ENCODE results near the gene RASSF5. TPM values are rescaled to one million over a fixed set of nuclear protein-coding genes. Genes with fewer than 3 reads are reported as not detected.
A peak's percentile ranks its signal among the peaks of the same experiment; 100 is the strongest.

The RASSF5 gene
- total RNA-seq, 1 experiment from 2014 or later, result 1.3 TPM

DNA sequence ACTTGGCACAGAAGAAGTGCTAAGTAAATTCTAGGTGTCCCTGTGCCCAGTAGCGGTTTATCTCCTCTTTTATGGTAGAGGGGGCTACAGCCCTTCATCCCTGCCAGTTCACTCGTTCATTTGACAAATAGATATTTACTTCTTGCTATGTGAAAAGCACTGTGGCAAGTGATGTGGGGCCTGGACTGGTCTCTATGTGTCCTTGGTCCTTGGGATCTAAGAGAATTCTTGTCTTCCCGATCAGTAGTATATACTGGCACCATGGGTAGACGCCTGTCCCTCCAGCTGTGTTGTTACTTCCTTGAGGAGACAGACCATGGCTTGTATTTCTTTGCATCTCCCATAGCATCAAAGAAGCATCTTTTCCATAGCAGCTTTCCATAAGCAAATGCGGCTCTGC is 75.2 kb downstream of the RASSF5 start:
- ChIA-PET CTCF (interaction anchor here (0.7 kb wide), 1 partner anchor 92 kb away, joined by 3 read pairs; no protein-coding TSS in a partner anchor), POLR2A (no interaction called here)
- no peaks in the 10 kb centered on the region for H3K36me3 ChIP-seq (ENCODE audit: control insufficient read depth, insufficient read depth, low read length)
- H3K4me1 ChIP-seq, result no peaks in the 10 kb centered on the region
- no peak overlapping the region for H3K4me3 Mint-ChIP-seq (ENCODE audit: unreplicated experiment)
- TF ChIP-seq, protein P1, sequence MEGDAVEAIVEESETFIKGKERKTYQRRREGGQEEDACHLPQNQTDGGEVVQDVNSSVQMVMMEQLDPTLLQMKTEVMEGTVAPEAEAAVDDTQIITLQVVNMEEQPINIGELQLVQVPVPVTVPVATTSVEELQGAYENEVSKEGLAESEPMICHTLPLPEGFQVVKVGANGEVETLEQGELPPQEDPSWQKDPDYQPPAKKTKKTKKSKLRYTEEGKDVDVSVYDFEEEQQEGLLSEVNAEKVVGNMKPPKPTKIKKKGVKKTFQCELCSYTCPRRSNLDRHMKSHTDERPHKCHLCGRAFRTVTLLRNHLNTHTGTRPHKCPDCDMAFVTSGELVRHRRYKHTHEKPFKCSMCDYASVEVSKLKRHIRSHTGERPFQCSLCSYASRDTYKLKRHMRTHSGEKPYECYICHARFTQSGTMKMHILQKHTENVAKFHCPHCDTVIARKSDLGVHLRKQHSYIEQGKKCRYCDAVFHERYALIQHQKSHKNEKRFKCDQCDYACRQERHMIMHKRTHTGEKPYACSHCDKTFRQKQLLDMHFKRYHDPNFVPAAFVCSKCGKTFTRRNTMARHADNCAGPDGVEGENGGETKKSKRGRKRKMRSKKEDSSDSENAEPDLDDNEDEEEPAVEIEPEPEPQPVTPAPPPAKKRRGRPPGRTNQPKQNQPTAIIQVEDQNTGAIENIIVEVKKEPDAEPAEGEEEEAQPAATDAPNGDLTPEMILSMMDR (IDR thresholded peaks at IDR 0.05; ENCODE audit: insufficient read depth in 1 of 2, low read depth in 1 of 2, low read length in 1 of 2, severe bottlenecking in 1 of 2, unreplicated experiment in 1 of 2), result no peak
- no TSS peak for BruUV-seq (replicated peaks)
- H3K4me1 Mint-ChIP-seq (ENCODE audit: low read depth, unreplicated experiment), result no peaks in the 10 kb centered on the region
- H3K9me3 ChIP-seq, result no peaks in the 10 kb centered on the region
- peaks cover 3% of the 10 kb centered on the region for H3K27me3 Mint-ChIP-seq (ENCODE audit: insufficient read depth, unreplicated experiment)
- H3K9me3 Mint-ChIP-seq (ENCODE audit: unreplicated experiment), result no peaks in the 10 kb centered on the region
- H3K27ac Mint-ChIP-seq (ENCODE audit: unreplicated experiment), result no peak overlapping the region
- intact Hi-C loops (cut with micrococcal nuclease; ENCODE audit: unreplicated experiment), result no loop called here
- no peaks in the 10 kb centered on the region for H3K36me3 Mint-ChIP-seq (ENCODE audit: insufficient read depth, unreplicated experiment)
- no peaks in the 10 kb centered on the region for H3K27me3 ChIP-seq (replicated peaks; ENCODE audit: control insufficient read depth, insufficient read depth, low read length)
- H3K4me3 ChIP-seq (ENCODE audit: low read depth, low read length), result no peak overlapping the region
- DNase-seq, result no peak

DNA sequence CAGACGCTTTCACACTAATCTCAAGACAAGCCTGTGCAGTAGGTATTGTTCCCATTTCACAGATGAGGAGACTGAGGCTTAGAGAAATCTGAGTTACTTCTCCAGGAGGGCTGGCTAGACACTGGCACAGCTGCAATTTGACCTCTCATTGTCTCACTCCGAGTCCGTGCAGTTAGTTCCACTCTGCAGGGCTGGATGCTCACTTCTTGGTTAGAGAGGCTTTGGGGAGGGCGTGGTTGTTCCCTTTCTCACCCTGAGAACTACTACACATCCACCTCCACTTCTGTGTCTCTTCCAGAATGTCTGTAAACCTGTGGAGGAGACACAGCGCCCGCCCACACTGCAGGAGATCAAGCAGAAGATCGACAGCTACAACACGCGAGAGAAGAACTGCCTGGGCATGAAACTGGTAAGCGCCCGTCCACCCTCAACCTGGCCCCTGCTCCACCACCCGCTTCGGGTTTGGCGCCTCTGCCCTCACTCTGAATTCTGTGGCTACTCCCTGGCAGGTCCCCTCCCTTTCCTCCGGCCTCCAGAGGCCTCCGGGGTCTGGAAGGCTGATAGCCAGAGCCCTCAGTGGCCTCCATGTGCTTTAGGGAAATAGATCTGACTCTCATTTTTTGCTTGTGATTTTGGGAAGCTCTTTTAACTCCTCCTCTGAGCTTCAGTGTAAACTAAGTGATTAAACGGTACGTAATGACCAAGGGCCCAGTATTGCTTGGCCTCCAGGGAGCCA is 75.8 kb downstream of the RASSF5 start:
- Histone ChIP-seq H3K4me1 (no peaks in the 10 kb centered on the region), H3K36me3 (ENCODE audit: control insufficient read depth, insufficient read depth, low read length) (no peaks in the 10 kb centered on the region), H3K4me3 (ENCODE audit: low read depth, low read length) (no peak overlapping the region), H3K9me3 (no peaks in the 10 kb centered on the region), H3K27me3 (replicated peaks; ENCODE audit: control insufficient read depth, insufficient read depth, low read length) (no peaks in the 10 kb centered on the region)
- ChIA-PET CTCF (interaction anchor here (0.6 to 4.6 kb wide), 10 partner anchors 27 to 104 kb away, joined by 3 to 23 read pairs (median 4); no protein-coding TSS in a partner anchor), POLR2A (interaction anchor here (0.8 kb wide), 1 partner anchor 38 kb away, joined by 3 read pairs; no protein-coding TSS in a partner anchor)
- Mint-ChIP-seq H3K4me1 (ENCODE audit: low read depth, unreplicated experiment) (no peaks in the 10 kb centered on the region), H3K27ac (ENCODE audit: unreplicated experiment) (no peak overlapping the region), H3K4me3 (ENCODE audit: unreplicated experiment) (no peak overlapping the region), H3K36me3 (ENCODE audit: insufficient read depth, unreplicated experiment) (no peaks in the 10 kb centered on the region), H3K9me3 (ENCODE audit: unreplicated experiment) (no peaks in the 10 kb centered on the region), H3K27me3 (ENCODE audit: insufficient read depth, unreplicated experiment) (peaks cover 3% of the 10 kb centered on the region)
- intact Hi-C loops (cut with micrococcal nuclease; ENCODE audit: unreplicated experiment), result loop anchor here (1.0 kb wide), 4 partner anchors 38 to 104 kb away; no protein-coding TSS in a partner anchor
- DNase-seq, result no peak
- no TSS peak for BruUV-seq (replicated peaks)
- TF ChIP-seq, protein P1 (IDR thresholded peaks at IDR 0.05; ENCODE audit: insufficient read depth in 1 of 2, low read depth in 1 of 2, low read length in 1 of 2, severe bottlenecking in 1 of 2, unreplicated experiment in 1 of 2), result no peak

DNA sequence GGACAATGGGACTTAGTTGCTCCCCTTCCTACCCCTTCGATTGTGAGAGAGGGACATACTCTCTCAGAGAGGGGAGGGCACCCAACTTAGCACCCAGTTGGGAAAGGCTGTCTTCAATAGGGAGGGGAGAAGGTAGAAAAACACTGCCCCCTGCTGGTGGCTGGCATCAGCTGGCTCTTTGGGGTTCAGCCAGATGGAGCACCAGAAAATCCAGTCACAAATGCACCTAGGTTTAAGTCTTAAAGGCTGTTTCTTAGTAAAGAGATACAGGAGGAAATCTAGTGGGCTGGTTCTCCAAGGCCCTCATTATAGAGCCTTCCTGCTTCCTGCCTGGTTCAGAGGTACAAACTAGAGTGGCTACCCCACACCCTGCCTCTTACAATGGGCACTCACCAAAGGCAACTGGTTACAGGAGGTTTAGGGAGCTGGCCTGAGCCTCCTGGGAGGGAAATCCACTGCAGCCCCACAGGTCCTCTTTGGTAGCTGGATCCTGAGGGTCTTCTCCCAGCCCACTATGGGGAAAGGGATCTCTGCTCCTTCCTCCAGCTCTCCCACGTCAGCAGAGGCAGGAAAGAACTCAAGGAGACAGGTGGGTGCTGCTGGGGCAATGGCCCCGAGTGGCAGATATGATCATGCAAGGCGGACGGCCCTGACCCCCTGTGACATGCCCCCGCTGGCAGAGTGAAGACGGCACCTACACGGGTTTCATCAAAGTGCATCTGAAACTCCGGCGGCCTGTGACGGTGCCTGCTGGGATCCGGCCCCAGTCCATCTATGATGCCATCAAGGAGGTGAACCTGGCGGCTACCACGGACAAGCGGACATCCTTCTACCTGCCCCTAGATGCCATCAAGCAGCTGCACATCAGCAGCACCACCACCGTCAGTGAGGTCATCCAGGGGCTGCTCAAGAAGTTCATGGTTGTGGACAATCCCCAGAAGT is 76.6 kb downstream of the RASSF5 start:
- Histone ChIP-seq H3K27me3 (replicated peaks; ENCODE audit: control insufficient read depth, insufficient read depth, low read length) (no peaks in the 10 kb centered on the region), H3K4me3 (ENCODE audit: low read depth, low read length) (no peak overlapping the region), H3K36me3 (ENCODE audit: control insufficient read depth, insufficient read depth, low read length) (no peaks in the 10 kb centered on the region), H3K9me3 (no peaks in the 10 kb centered on the region), H3K4me1 (no peaks in the 10 kb centered on the region)
- ChIA-PET POLR2A (interaction anchor here (0.8 kb wide), 1 partner anchor 39 kb away, joined by 3 read pairs; no protein-coding TSS in a partner anchor), CTCF (interaction anchor here (0.6 to 4.6 kb wide), 10 partner anchors 26 to 105 kb away, joined by 3 to 23 read pairs (median 4); no protein-coding TSS in a partner anchor)
- H3K9me3 Mint-ChIP-seq (ENCODE audit: unreplicated experiment), result no peaks in the 10 kb centered on the region
- TF ChIP-seq, protein P1 (IDR thresholded peaks at IDR 0.05; ENCODE audit: insufficient read depth in 1 of 2, low read depth in 1 of 2, low read length in 1 of 2, severe bottlenecking in 1 of 2, unreplicated experiment in 1 of 2), result peak; percentile 82
- no peak overlapping the region for H3K27ac Mint-ChIP-seq (ENCODE audit: unreplicated experiment)
- DNase-seq, result peak; percentile 65 to 78
- intact Hi-C loops (cut with micrococcal nuclease; ENCODE audit: unreplicated experiment), result loop anchor here (1.0 kb wide), 4 partner anchors 39 to 105 kb away; no protein-coding TSS in a partner anchor
- H3K27me3 Mint-ChIP-seq (ENCODE audit: insufficient read depth, unreplicated experiment), result no peaks in the 10 kb centered on the region
- H3K4me3 Mint-ChIP-seq (ENCODE audit: unreplicated experiment), result no peak overlapping the region
- no TSS peak for BruUV-seq (replicated peaks)
- H3K4me1 Mint-ChIP-seq (ENCODE audit: low read depth, unreplicated experiment), result no peaks in the 10 kb centered on the region
- H3K36me3 Mint-ChIP-seq (ENCODE audit: insufficient read depth, unreplicated experiment), result no peaks in the 10 kb centered on the region
